Stimulated activated CD8-positive, alpha-beta memory T cell treated with anti-CD3 and anti-CD28 coated beads, Interleukin-15, amount 100 ng/mL, for 24 hours (primary cell): Measurements from ENCODE around the gene SLC4A5.
"Not testable (repeated sequence)": the region's sequence is repeated elsewhere in the genome, so short reads cannot be mapped to it uniquely, and the experiment has no call there.

Experiments used
- DNase-seq: peaks from one replicate; pipeline ENCODE4 v3.0.0-alpha.2; 2020; ENCODE audit warnings: low read depth

Gene SLC4A5

GRCh38 chr2:74364533-74365505 is 21.6 kb upstream of the SLC4A5 start:
- no peak for DNase-seq

- no peak for DNase-seq
Measured at GRCh38 chr2:74361327-74361726, 18.1 kb upstream of the SLC4A5 start.

GRCh38 chr2:74357627-74358026 is 14.4 kb upstream of the SLC4A5 start:
- DNase-seq = no peak

- no peak for DNase-seq
Measured at GRCh38 chr2:74349889-74350288, 6.7 kb upstream of the SLC4A5 start.

- no peak for DNase-seq
Measured at GRCh38 chr2:74347742-74348141, 4.5 kb upstream of the SLC4A5 start.

- no peak for DNase-seq
Measured at GRCh38 chr2:74347303-74347702, 4.1 kb upstream of the SLC4A5 start.

GRCh38 chr2:74345272-74345943 is 2.2 kb upstream of the SLC4A5 start:
- DNase-seq = no peak

GRCh38 chr2:74336227-74336626 is 7.0 kb downstream of the SLC4A5 start:
- DNase-seq = not testable (repeated sequence)

GRCh38 chr2:74334931-74335333 is 8.3 kb downstream of the SLC4A5 start:
- DNase-seq = peak; percentile 60

- no peak for DNase-seq
Measured at GRCh38 chr2:74333896-74334586, 9.2 kb downstream of the SLC4A5 start.

GRCh38 chr2:74333175-74333574 is 10.0 kb downstream of the SLC4A5 start:
- no peak for DNase-seq

- no peak for DNase-seq
Measured at GRCh38 chr2:74332550-74333174, 10.6 kb downstream of the SLC4A5 start.

GRCh38 chr2:74328573-74328972 is 14.6 kb downstream of the SLC4A5 start:
- DNase-seq = no peak

GRCh38 chr2:74328074-74328473 is 15.1 kb downstream of the SLC4A5 start:
- DNase-seq = no peak

- no peak for DNase-seq
Measured at GRCh38 chr2:74327627-74328026, 15.6 kb downstream of the SLC4A5 start.

GRCh38 chr2:74327199-74327598 is 16.0 kb downstream of the SLC4A5 start:
- DNase-seq = no peak

GRCh38 chr2:74325815-74326214 is 17.4 kb downstream of the SLC4A5 start:
- no peak for DNase-seq

- DNase-seq = no peak
Measured at GRCh38 chr2:74321737-74322136, 21.5 kb downstream of the SLC4A5 start.

- no peak for DNase-seq
Measured at GRCh38 chr2:74317701-74318100, 25.5 kb downstream of the SLC4A5 start.

- no peak for DNase-seq
Measured at GRCh38 chr2:74316627-74317295, 26.5 kb downstream of the SLC4A5 start.

- no peak for DNase-seq
Measured at GRCh38 chr2:74314107-74314506, 29.1 kb downstream of the SLC4A5 start.

- DNase-seq = no peak
Measured at GRCh38 chr2:74313497-74313896, 29.7 kb downstream of the SLC4A5 start.
